IPS DF 6.9 (cell line): ENCODE measurements around the gene ESRRG.
A peak's percentile ranks its signal among the peaks of the same experiment; 100 is the strongest.

Experiments
- DNase-seq: peaks from one replicate; pipeline ENCODE4 v3.0.0-alpha.2; 2013; ENCODE audit warnings: low read depth, low spot score
- H3K27ac ChIP-seq: one replicate; pipeline ENCODE4 v1.5.1; 2013; ENCODE audit warnings: low read length, control low read depth
- H3K27me3 ChIP-seq: 2 replicates; pipeline ENCODE4 v1.6.1; 2013; ENCODE audit warnings: mild to moderate bottlenecking, low read length; ENCODE audit not compliant: control insufficient read depth, insufficient read depth
- H3K36me3 ChIP-seq: 2 replicates; pipeline ENCODE4 v1.6.1; 2013; ENCODE audit warnings: low read length; ENCODE audit not compliant: control insufficient read depth, insufficient read depth
- H3K4me1 ChIP-seq: 2 replicates; pipeline ENCODE4 v1.6.1; 2013; ENCODE audit warnings: low read length; ENCODE audit not compliant: control insufficient read depth, insufficient read depth
- H3K4me3 ChIP-seq: 2 replicates; pipeline ENCODE4 v1.5.1; 2013; ENCODE audit warnings: mild to moderate bottlenecking, low read length
- H3K9me3 ChIP-seq: 2 replicates; pipeline ENCODE4 v1.6.1; 2013; ENCODE audit warnings: low read length, inconsistent platforms; ENCODE audit not compliant: control insufficient read depth, insufficient read depth
- WGBS: extraction: QIAGEN DNeasy Blood & Tissue Kit; methylation state at CpG from one replicate; pipeline ENCODE4 v1.1.7; 2013; ENCODE audit warnings: mixed read lengths, missing lambda C conversion rate; ENCODE audit not compliant: insufficient read length, insufficient coverage; 5-methylcytosine and 5-hydroxymethylcytosine counted together

Gene ESRRG

DNA sequence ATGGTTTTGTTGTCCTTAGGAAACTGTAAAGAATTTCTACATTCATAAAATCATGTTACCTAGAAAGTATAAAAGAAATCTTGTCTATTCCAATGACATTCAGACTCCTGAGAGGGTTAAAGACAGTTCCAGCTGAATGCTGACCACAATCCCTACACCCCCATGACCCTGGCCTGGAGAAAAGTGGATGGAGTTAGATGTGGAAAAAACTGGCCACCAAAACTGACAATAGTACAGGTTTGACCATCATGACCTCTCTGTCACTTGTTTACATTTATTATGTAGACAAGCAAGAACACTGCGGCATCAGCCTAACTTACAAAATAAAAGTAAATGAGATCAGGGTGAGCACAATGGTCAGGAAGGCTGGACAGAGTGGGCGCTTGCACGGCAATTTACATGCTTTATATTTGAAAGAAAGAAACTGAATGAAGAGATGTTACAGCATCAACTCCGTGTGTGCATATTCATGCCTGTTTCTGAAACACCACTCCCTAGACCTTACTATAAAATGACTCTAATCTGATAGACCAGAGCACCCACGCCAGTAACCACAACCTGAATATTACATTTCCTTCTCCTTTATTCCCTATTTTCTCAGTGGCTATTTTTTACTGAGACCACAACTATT, 116.0 kb downstream of the ESRRG start:
- Histone ChIP-seq H3K4me1 (no peaks in the 10 kb centered on the region), H3K9me3 (no peaks in the 10 kb centered on the region), H3K4me3 (no peak overlapping the region), H3K27me3 (no peaks in the 10 kb centered on the region), H3K27ac (no peak overlapping the region), H3K36me3 (no peaks in the 10 kb centered on the region)
- DNase-seq: no peak
- no CpG with 5 or more reads among the region's 5 CpGs for WGBS

DNA sequence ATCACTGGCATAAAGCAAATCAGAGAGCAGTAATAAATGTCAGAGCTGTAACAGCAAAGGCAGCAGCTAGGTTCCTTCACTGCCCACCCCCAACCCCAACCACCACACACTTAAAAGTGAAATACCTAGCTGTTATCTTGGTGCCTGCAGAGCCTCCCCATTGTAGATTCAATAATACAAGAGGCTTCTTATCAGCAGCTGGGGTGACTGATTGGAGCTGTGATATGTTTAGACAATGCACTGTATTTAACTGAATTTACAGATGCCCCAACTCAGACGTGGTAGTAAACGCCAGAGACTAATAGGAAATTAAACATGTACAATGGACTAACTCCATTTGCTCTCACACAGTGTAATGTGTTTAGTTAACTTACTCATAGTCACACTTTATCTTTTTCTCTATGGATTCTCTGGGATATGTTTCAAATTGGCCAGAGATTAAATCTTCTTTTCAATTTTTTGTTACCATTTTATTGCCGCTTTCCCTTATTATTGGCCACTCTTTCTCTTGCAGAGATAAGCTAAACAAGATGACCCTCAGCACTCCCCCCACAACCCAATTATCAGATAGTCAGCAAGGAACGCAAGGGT, 117.1 kb downstream of the ESRRG start:
- Histone ChIP-seq H3K9me3 (no peaks in the 10 kb centered on the region), H3K36me3 (no peaks in the 10 kb centered on the region), H3K27ac (no peak overlapping the region), H3K4me3 (no peak overlapping the region), H3K27me3 (no peaks in the 10 kb centered on the region; the same call in 1 of the 2 replicates), H3K4me1 (no peaks in the 10 kb centered on the region)
- WGBS: no CpG with 5 or more reads among the region's 4 CpGs
- DNase-seq: no peak

DNA sequence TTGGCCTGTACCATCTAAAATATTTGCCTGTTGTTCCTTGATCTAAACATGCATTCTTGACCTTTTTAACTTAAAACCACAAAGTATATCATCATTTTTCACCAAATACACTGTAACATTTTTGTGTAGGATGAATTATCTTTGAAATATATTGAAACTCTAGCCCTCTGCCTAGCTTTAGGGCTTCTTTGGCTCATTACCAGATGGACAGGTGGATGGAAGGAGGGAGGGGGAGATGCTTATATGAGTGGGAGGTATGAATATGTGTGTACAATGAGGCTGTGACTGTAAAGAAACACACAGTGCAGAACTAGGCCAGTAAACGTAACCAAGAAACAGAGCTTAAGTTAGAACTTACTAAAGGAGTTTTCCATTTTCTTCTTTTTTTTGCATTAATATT, 118.5 kb downstream of the ESRRG start:
- no peak overlapping the region for H3K4me3 ChIP-seq
- no CpG with 5 or more reads among the region's 1 CpG for WGBS
- no peak for DNase-seq
- no peaks in the 10 kb centered on the region for H3K9me3 ChIP-seq
- no peaks in the 10 kb centered on the region for H3K36me3 ChIP-seq
- H3K4me1 ChIP-seq: peaks cover 2% of the 10 kb centered on the region; the same call in 1 of the 2 replicates
- no peak overlapping the region for H3K27ac ChIP-seq
- H3K27me3 ChIP-seq: peaks cover 1% of the 10 kb centered on the region; the same call in 1 of the 2 replicates

DNA sequence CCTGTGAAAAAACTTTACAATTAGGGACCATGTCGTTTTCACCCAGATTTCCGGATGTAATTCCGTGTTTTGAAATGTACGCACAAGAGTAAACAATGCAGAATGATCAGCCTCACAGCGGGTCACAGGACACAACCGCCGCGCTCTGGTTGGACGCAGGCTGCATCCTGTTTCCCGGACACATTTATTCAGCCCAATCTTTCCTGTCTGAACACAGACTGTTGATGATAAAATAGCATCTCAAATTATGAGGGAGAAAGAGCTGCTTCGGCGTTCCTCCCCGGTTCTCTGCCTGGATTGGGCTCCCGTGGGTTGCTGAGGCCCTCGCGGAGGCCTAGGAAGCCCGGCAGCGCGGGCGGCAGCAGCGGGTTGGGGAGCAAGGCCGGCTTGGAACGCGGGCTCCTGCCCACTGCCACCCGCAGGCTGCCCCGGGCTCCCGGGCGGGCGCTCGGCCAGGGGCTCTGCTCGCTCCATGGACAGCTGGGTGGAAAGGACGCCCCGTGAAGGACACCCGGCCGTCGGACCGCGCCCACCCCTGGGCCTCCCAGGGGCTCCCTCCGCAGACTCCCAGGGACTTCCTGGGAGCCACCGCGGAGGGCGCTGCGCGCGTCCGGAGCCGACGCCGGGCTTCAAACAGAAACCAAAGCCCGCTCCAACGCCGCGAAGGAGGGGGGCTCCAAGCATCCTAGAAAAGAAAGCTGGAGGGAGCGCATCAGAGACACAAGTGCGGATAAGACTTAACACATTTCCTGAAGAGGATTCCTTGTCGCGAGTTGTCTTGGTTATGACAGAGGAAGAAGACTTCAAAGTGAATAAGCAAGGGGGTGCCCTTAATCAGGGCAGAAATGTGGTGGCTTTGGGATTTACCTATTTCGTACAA, 122.3 kb downstream of the ESRRG start:
- Histone ChIP-seq H3K9me3 (no peaks in the 10 kb centered on the region), H3K4me3 (peak overlapping the region; percentile 85; the same call in 1 of the 2 replicates)
- WGBS: no CpG with 5 or more reads among the region's 58 CpGs

GRCh38 chr1:216599851-216600250, 123.4 kb downstream of the ESRRG start:
- DNase-seq: no peak
- no peak overlapping the region for H3K27ac ChIP-seq
- H3K4me1 ChIP-seq: peaks cover 2% of the 10 kb centered on the region; the same call in 1 of the 2 replicates
- WGBS: no CpG with 5 or more reads among the region's 6 CpGs
- H3K9me3 ChIP-seq: no peaks in the 10 kb centered on the region
- peaks cover 1% of the 10 kb centered on the region; the same call in 1 of the 2 replicates for H3K27me3 ChIP-seq
- no peaks in the 10 kb centered on the region for H3K36me3 ChIP-seq
- H3K4me3 ChIP-seq: no peak overlapping the region

More for the DNA sequence above, 122.3 kb downstream of the ESRRG start:
- no peak for DNase-seq
- Histone ChIP-seq H3K27ac (no peak overlapping the region), H3K27me3 (peaks cover 1% of the 10 kb centered on the region; the same call in 1 of the 2 replicates), H3K36me3 (no peaks in the 10 kb centered on the region), H3K4me1 (peaks cover 2% of the 10 kb centered on the region; the same call in 1 of the 2 replicates)

DNA sequence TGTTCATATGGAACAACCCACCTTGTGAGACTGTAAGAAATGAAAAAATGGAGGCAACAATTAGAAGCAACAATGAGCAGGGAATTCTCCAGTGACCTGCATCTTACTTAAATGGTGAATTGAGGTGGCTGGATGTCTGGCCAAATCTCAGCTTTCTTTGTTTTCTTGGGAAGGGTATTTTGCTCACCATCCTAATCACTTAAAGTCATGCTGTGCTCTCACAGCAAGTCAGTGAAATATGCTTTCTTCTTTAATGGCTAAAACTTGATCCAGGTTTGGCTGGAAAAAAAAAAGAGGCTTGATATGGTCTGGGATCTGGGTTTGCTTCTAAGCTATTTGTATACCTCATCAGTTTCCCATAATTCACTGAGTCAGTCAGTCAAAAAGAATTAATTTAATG, 124.8 kb downstream of the ESRRG start:
- Histone ChIP-seq H3K9me3 (no peaks in the 10 kb centered on the region), H3K4me1 (peaks cover 2% of the 10 kb centered on the region; the same call in 1 of the 2 replicates), H3K4me3 (no peak overlapping the region), H3K36me3 (no peaks in the 10 kb centered on the region), H3K27ac (no peak overlapping the region), H3K27me3 (peaks cover 1% of the 10 kb centered on the region; the same call in 1 of the 2 replicates)
- no peak for DNase-seq

DNA sequence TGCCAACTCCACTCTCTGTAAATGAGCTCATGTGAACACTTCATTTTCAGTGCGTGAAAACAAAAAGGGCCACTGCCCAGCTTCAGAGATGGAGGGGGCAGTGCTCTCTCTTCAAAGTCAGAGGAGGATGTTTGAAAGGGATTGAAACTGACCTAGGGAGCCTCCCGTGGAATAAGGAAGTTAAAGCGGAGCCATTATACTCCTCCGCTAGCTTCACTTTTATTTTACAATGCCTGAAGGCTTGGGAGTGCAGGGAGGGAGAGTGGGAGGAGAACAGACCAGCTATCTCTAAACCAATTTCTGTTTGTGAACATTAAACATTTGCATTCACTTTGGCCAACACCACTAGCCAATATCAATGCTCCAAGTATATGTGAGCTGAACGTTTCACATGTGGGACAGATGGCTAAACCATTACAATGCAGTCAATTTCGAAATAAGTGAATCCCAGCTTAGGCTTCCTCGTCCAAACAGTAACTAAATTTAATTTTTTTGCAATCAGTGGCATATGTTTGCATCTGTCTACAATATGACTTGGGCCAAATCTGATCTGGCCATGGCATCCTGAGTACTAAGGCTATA, 126.9 kb downstream of the ESRRG start:
- whole genome bisulfite sequencing: no CpG with 5 or more reads among the region's 7 CpGs
- Histone ChIP-seq H3K4me3 (no peak overlapping the region), H3K4me1 (peaks cover 2% of the 10 kb centered on the region; the same call in 1 of the 2 replicates), H3K36me3 (no peaks in the 10 kb centered on the region), H3K27me3 (peaks cover 1% of the 10 kb centered on the region; the same call in 1 of the 2 replicates), H3K9me3 (no peaks in the 10 kb centered on the region), H3K27ac (no peak overlapping the region)
- no peak for DNase-seq

DNA sequence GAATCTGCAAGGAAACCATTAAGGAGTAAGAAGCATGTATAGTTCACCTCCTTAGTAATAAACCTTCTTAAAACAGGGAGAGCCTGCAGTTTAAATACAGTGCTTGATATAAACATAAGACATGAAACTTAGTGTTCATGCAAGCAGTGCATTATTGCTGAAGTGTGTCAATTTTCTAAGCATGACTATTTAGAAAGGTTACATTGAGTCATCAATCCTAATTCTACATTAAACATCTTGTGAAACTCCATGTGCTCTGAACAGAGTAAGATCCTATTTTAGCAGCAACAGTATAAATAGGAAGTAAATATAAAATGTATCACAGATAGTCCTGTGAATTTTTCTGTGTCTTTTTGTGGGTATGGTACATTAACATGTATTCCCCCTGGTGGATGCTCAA, 135.5 kb downstream of the ESRRG start:
- no peak overlapping the region for H3K4me3 ChIP-seq
- H3K27ac ChIP-seq: no peak overlapping the region
- no peaks in the 10 kb centered on the region for H3K9me3 ChIP-seq
- DNase-seq: no peak
- H3K27me3 ChIP-seq: no peaks in the 10 kb centered on the region
- H3K36me3 ChIP-seq: no peaks in the 10 kb centered on the region
- H3K4me1 ChIP-seq: no peaks in the 10 kb centered on the region

GRCh38 chr1:216582151-216582550, 141.1 kb downstream of the ESRRG start:
- no peak overlapping the region for H3K4me3 ChIP-seq
- no peaks in the 10 kb centered on the region for H3K4me1 ChIP-seq
- DNase-seq: no peak
- H3K27me3 ChIP-seq: no peaks in the 10 kb centered on the region
- H3K36me3 ChIP-seq: no peaks in the 10 kb centered on the region
- H3K9me3 ChIP-seq: no peaks in the 10 kb centered on the region
- no CpG with 5 or more reads among the region's 2 CpGs for WGBS
- no peak overlapping the region for H3K27ac ChIP-seq

DNA sequence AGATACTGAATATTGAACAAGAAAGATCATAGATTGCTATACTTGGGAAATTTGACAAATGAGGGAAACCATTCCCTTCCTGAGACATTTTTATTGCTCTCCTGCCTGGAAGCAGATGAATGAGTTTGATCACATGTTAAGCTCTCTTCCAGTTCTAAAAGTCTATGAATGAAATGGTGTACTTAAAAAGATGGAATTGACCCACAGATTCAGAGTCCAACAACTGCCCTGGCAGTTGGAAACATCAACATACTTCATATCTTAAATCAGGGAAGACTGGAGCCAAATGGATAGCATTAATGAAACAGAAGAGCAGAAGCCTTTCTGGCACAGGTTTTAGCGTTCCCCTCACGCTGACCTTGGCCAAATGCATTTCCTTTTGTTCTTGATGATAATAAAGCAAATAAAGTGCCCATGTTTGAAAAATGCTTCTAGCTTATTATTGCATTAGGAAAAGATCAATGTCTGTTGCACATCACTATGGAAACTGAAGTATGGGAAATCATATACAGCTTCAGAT, 142.6 kb downstream of the ESRRG start:
- Histone ChIP-seq H3K36me3 (no peaks in the 10 kb centered on the region), H3K9me3 (no peaks in the 10 kb centered on the region), H3K4me1 (no peaks in the 10 kb centered on the region), H3K27me3 (no peaks in the 10 kb centered on the region), H3K4me3 (no peak overlapping the region), H3K27ac (no peak overlapping the region)
- no peak for DNase-seq
- WGBS: no CpG with 5 or more reads among the region's 2 CpGs
